Testis (tissue), 2 donors: ENCODE measurements around the gene MRGPRD.

Experiments used
- CTCF ChIP-seq, 3 experiments: fragments of 450-650 bp in 2 of 3; fragments of 200-600 bp in 1 of 3; sonication (generic) in 1 of 3; IDR thresholded peaks; one replicate each; pipeline ENCODE4 v1.5.1; 2016 to 2019; ENCODE audit warnings: antibody characterized with exemption in 3 of 3, mild to moderate bottlenecking in 2 of 3, moderate library complexity in 1 of 3
- POLR2A ChIP-seq: fragments of 450-650 bp; IDR thresholded peaks from one replicate; pipeline ENCODE4 v1.6.1; 2017; ENCODE audit warnings: antibody characterized with exemption, mild to moderate bottlenecking, moderate library complexity

DNA sequence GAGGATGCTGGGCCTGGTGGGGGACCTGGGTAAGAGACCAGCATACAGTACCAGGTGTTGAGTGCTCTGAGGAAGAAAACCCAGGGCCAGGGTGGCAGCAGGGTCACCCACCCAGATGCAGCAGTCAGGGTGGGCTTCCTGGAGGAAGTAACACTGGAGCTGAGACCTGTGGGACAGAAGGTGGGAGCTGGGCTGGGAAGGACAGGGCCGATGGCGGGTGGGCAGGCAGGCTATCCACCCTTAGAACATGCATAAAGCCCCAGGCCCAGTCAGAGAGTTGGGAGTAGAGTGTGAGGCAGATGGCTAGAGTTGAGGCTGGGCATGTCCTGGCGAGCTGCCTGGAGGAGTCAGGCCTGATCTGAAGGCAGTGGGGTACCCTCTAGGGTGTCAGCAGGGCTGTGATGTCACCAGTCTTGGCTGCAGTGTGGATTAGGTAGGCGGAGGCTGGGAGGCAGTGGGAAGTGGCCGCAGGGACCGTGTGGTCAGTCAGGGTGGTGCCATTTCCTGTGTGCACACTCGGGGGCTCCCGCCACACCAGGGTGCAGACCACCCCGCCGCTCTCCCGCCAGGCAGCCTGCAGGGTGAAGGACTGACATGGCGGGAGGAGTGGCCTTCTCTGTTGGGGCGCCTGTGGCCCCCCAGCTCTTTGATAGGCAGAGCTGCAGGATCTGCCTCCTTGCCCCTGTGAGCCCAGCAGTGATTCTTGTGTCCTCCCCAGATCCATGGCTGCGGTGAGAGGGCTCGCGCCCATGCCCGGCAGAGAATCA, 41.8 kb downstream of the MRGPRD start:
- no peak for TF ChIP-seq CTCF (IDR thresholded peaks at IDR 0.05)
- TF ChIP-seq POLR2A = no peak
